ENCODE measurements around the gene CCDC27. TPM values are rescaled to one million over a fixed set of nuclear protein-coding genes. Genes with fewer than 3 reads are reported as not detected.

Gene CCDC27
- total RNA-seq, 1 experiment from 2014 or later: not detected

DNA sequence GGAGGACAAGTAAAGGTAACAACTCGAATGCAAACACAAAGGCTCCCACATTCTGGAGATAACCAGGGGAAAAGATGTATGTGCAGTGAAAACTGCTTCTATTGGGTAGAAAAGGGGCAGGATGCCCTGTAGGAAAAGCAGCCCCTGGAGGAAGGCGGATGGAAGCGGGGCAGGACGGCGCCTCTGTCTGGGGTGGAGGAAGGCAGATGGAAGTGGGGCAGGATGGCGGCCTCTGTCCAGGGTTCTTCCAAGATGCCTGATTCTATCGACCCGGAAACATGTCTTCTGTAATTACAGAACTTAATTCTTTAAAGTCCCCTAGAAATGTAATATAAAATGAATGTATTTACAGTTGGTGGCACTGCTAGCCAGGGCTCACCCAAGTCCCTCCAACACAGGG is 68.1 kb downstream of the CCDC27 start:
- TF ChIP-seq EGR1 (IDR thresholded peaks at IDR 0.05; ENCODE audit: low read depth): no peak
- TF ChIP-seq JUND (IDR thresholded peaks at IDR 0.05): no peak
- no peak for TF ChIP-seq RAD21 (IDR thresholded peaks at IDR 0.05; ENCODE audit: low read depth)
- no peak for TF ChIP-seq ZFX (IDR thresholded peaks at IDR 0.05)
- TF ChIP-seq, protein P1, sequence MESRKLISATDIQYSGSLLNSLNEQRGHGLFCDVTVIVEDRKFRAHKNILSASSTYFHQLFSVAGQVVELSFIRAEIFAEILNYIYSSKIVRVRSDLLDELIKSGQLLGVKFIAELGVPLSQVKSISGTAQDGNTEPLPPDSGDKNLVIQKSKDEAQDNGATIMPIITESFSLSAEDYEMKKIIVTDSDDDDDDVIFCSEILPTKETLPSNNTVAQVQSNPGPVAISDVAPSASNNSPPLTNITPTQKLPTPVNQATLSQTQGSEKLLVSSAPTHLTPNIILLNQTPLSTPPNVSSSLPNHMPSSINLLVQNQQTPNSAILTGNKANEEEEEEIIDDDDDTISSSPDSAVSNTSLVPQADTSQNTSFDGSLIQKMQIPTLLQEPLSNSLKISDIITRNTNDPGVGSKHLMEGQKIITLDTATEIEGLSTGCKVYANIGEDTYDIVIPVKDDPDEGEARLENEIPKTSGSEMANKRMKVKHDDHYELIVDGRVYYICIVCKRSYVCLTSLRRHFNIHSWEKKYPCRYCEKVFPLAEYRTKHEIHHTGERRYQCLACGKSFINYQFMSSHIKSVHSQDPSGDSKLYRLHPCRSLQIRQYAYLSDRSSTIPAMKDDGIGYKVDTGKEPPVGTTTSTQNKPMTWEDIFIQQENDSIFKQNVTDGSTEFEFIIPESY (IDR thresholded peaks at IDR 0.05; ENCODE audit: extremely low read depth, insufficient replicate concordance, low read length): no peak
- TF ChIP-seq ZNF274 (IDR thresholded peaks at IDR 0.05; ENCODE audit: low read depth, low read length): no peak
- TF ChIP-seq SP1 (IDR thresholded peaks at IDR 0.05; ENCODE audit: low read depth): no peak
- no peak for TF ChIP-seq CEBPB (IDR thresholded peaks at IDR 0.05; ENCODE audit: low read depth)
- no peak for TF ChIP-seq CTCF (IDR thresholded peaks at IDR 0.05 in 2 of 3, conservative IDR thresholded peaks at IDR 0.05 in 1 of 3; ENCODE audit: borderline replicate concordance in 1 of 3, insufficient read depth in 1 of 3, low read depth in 2 of 3, low read length in 2 of 3)
- TF ChIP-seq, protein P2, sequence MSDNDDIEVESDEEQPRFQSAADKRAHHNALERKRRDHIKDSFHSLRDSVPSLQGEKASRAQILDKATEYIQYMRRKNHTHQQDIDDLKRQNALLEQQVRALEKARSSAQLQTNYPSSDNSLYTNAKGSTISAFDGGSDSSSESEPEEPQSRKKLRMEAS (IDR thresholded peaks at IDR 0.05): no peak
- TF ChIP-seq CBX3 (IDR thresholded peaks at IDR 0.05; ENCODE audit: low read depth): no peak
- no peak for TF ChIP-seq EZH2 (IDR thresholded peaks at IDR 0.05)
- no peak for TF ChIP-seq SRF (IDR thresholded peaks at IDR 0.05; ENCODE audit: low read depth)
- no peak for TF ChIP-seq EZH2phosphoT487 (IDR thresholded peaks at IDR 0.05; ENCODE audit: borderline replicate concordance)
- TF ChIP-seq ATF3 (IDR thresholded peaks at IDR 0.05): no peak
- TF ChIP-seq REST (IDR thresholded peaks at IDR 0.05; ENCODE audit: low read depth): no peak
- TF ChIP-seq POLR2A (IDR thresholded peaks at IDR 0.05; ENCODE audit: borderline replicate concordance, extremely low read depth, insufficient read depth, insufficient read length): no peak
- no peak for TF ChIP-seq SIN3A (IDR thresholded peaks at IDR 0.05; ENCODE audit: low read depth)
- no peak overlapping the region for H3K4me3 ChIP-seq (replicated peaks in 1 of 2; ENCODE audit: low read depth in 1 of 2, low read length in 2 of 2)
- no TSS peak for BruUV-seq (replicated peaks)
- no peak overlapping the region for H3K27ac ChIP-seq (ENCODE audit: low read depth, low read length)
- H3K9ac ChIP-seq (ENCODE audit: low read length): no peak overlapping the region
- H4K20me1 ChIP-seq (ENCODE audit: insufficient read depth): no peaks in the 10 kb centered on the region
- no peaks in the 10 kb centered on the region for H3K79me2 ChIP-seq (ENCODE audit: insufficient read depth, low read length)
- no peaks in the 10 kb centered on the region for H3K4me1 ChIP-seq (ENCODE audit: control insufficient read depth in 1 of 2, insufficient read depth in 2 of 2, low read length in 2 of 2)
- no peaks in the 10 kb centered on the region for H3K9me2 ChIP-seq (ENCODE audit: insufficient read depth)
- no peaks in the 10 kb centered on the region for H3K27me3 ChIP-seq (ENCODE audit: insufficient read depth, low read length)
- ATAC-seq: no peak
- H3K4me2 ChIP-seq (ENCODE audit: low read length): no peak overlapping the region
- DNase-seq (ENCODE audit: low read depth, low spot score): no peak
- ChIA-PET RAD21 (ENCODE audit: low non-redundant PET in 1 of 2, low total read pairs in 2 of 2, uncharacterized antibody in 2 of 2, unreplicated experiment in 2 of 2) (no interaction called here), POLR2A (no interaction called here), CTCF (no interaction called here)
- H3K36me3 ChIP-seq (ENCODE audit: control insufficient read depth in 1 of 2, insufficient read depth in 2 of 2, low read length in 2 of 2): no peaks in the 10 kb centered on the region; a peak in 1 of 4 replicates
- no peaks in the 10 kb centered on the region for H3K9me3 ChIP-seq (ENCODE audit: control insufficient read depth in 1 of 2, insufficient read depth in 1 of 2, low read depth in 1 of 2, low read length in 2 of 2)
- H2AFZ ChIP-seq (ENCODE audit: low read depth, low read length, poor library complexity, severe bottlenecking): no peak overlapping the region
- intact Hi-C loops (cut with micrococcal nuclease): no loop called here

Measured in HCT116 (cell line).